H1 (cell line): Measurements from ENCODE around the gene BLOC1S3.

ENCODE experiments used
- EGR1 ChIP-seq: IDR thresholded peaks from 2 replicates; pipeline ENCODE4 v1.6.1; 2011; ENCODE audit warnings: low read depth, low read length, borderline replicate concordance
- EZH2 ChIP-seq: fragments of 200-600 bp; sonication (generic); IDR thresholded peaks from 2 replicates; pipeline ENCODE4 v1.7.1; 2012; ENCODE audit warnings: low read depth, mild to moderate bottlenecking, moderate library complexity, low read length, inconsistent platforms; ENCODE audit not compliant: severe bottlenecking

- TF ChIP-seq EGR1 (no peak), EZH2 (no peak)
Measured at GRCh38 chr19:45202637-45203036, 24.1 kb downstream of the BLOC1S3 start.
